Omental fat pad (tissue), 4 donors: Measurements from ENCODE around the gene FAM20C. TPM values are rescaled to one million over a fixed set of nuclear protein-coding genes. Genes with fewer than 3 reads are reported as not detected.

Source experiments
- ATAC-seq: fragments of 150-250 bp; one replicate; pipeline ENCODE4 v1.9.1; 2016; ENCODE audit warnings: mild to moderate bottlenecking, moderate library complexity; ENCODE audit not compliant: low FRiP score
- DNase-seq: peaks from one replicate; pipeline ENCODE4 v3.0.0-alpha.2; 2019; ENCODE audit warnings: low spot score
- total RNA-seq, 4 donors: library from RNA; depleted of rRNA; stranded (reverse); fragments of >200 nt; gene quantifications; one replicate each; pipeline ENCODE4 v1.1.0, GENCODE V29; 2016
- TF ChIP-seq, protein P1 (sequence below), 3 donors: fragments of 450-650 bp; IDR thresholded peaks; one replicate each; pipeline ENCODE4 v1.5.1; 2016 to 2017; ENCODE audit warnings: antibody characterized with exemption in 3 of 3, mild to moderate bottlenecking in 3 of 3, moderate library complexity in 2 of 3

The FAM20C gene
- total RNA-seq, 4 donors from 2014 or later, result 25.5 to 119 (median 35.8) TPM

DNA sequence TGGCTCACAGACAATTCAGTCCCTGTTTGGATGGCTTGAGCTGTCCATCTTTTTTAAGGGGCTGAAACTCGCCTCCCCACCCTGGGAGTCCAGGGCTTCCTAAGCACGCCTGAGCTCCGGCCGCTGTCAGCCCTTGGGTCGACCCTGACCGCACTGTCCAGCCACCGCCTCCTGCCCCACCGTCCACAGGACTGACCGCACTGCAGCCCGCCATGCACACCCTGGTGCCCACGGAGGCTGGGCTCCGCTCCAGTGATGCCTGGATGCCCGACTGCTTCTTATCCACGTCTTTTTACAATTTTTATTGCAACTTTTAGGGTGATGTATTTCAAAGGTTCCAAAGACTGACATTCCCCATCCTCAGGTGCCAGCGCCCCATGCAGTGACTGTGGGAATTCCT is 58.2 kb downstream of the FAM20C start:
- DNase-seq (no peak), ATAC-seq (no peak)
- TF ChIP-seq, protein P1, sequence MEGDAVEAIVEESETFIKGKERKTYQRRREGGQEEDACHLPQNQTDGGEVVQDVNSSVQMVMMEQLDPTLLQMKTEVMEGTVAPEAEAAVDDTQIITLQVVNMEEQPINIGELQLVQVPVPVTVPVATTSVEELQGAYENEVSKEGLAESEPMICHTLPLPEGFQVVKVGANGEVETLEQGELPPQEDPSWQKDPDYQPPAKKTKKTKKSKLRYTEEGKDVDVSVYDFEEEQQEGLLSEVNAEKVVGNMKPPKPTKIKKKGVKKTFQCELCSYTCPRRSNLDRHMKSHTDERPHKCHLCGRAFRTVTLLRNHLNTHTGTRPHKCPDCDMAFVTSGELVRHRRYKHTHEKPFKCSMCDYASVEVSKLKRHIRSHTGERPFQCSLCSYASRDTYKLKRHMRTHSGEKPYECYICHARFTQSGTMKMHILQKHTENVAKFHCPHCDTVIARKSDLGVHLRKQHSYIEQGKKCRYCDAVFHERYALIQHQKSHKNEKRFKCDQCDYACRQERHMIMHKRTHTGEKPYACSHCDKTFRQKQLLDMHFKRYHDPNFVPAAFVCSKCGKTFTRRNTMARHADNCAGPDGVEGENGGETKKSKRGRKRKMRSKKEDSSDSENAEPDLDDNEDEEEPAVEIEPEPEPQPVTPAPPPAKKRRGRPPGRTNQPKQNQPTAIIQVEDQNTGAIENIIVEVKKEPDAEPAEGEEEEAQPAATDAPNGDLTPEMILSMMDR (IDR thresholded peaks at IDR 0.05), result no peak

DNA sequence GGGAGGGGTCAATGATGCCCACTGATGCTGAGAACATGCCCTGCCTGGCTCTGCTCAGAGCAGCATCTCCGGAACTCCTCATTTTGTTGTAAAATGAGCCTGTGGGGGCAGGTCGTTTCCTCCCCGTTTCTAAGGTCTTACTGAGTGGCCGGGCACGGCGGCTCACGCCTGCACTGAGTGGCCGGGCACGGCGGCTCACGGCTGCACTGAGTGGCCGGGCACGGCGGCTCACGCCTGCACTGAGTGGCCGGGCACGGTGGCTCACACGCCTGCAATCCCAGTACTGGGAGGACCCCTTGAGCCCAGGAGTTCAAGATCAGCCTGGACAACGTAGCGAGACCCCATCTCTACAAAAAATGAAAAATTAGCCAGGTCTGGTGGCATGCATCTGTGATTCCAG is 58.6 kb downstream of the FAM20C start:
- ATAC-seq, result no peak

DNA sequence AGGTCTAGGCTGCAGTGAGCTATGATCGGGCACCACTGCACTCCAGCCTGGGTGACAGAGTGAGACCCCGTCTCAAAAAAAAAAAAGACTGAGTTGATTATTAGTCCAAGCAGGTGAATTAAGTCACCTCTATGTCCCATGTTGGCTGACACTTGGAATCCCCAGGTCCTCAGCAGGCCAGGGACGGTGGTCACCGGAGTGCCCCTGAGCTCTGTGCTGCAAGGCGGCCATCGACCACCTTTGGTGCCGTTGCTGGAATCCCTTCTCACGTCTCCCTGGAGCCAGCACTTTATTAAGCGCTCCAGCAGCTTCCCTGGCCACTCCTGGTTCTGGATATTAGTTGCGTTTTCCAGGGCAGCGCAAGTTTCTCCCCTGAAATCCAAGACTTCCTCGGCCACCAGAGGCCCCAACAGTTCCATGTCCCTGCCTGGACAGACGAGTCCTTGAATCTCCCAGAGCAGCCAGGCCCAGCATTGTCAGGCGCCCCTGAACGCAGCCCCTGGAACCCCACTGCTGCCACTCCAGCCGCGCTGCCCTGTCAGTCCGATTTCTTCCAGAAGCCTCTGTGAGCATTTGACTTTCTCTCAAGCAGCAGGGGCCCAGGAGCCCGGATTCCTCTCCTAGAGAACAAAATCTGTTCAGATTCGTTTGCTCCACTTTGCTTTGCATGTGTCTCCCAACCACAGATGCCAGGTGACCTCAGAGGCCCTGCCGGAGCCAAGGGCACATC is 59.2 kb downstream of the FAM20C start:
- DNase-seq (no peak), ATAC-seq (no peak)
- TF ChIP-seq, protein P1 (IDR thresholded peaks at IDR 0.05), result no peak

More for the DNA sequence above, 58.6 kb downstream of the FAM20C start:
- no peak for DNase-seq
- TF ChIP-seq, protein P1 (IDR thresholded peaks at IDR 0.05), result no peak

DNA sequence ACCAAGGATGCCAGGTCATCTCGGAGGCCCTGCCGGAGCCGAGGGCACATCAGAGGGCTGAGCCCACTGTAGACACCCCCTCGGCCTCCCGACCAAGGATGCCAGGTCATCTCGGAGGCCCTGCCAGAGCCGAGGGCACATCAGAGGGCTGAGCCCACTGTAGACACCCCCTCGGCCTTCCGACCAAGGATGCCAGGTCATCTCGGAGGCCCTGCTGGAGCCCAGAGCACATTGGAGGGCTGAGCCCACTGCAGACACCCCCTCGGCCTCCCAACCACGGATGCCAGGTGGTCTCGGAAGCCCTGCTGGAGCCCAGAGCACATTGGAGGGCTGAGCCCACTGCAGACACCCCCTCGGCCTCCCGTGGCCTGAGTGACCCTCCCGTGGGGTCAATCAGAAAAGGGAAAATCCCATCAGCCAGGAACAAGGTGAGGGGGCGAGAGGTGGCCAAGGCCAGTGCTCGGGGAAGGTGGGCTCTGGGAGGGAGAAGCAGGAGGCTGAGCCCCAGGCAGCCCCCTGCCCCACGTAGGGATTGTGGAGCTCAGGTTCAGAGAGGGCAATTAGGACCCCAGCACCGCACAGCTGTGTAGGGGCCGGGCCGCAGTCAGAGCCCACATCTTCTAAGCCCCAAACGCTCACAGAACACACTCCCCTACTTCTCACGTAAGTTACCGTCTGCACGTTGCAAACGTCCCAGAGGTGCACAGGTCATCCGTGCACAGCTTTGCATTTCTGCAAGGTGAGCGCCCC is 60.0 kb downstream of the FAM20C start:
- ATAC-seq, result no peak
- TF ChIP-seq, protein P1 (IDR thresholded peaks at IDR 0.05), result no peak
- no peak for DNase-seq

DNA sequence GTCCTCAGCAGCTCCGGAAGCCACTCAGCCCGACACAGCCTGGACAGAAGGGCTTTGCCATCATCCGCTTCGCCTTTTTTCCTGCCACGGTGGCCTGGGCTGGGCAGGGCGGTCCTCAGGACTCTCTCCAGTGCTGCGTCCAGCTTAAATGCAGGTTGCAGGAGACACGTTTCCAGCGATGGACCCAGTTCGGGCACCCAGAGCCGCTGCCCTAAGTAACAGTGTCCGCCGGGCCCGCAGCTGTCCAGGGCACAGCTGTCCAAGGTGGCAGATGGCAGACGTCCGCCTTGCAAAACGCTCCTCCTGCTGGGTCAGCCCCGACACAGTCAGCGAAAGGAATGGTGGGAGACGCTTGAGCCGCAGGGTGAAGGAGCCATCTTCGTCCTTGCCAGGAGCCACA is 60.6 kb downstream of the FAM20C start:
- no peak for DNase-seq
- TF ChIP-seq, protein P1 (IDR thresholded peaks at IDR 0.05), result no peak
- no peak for ATAC-seq

DNA sequence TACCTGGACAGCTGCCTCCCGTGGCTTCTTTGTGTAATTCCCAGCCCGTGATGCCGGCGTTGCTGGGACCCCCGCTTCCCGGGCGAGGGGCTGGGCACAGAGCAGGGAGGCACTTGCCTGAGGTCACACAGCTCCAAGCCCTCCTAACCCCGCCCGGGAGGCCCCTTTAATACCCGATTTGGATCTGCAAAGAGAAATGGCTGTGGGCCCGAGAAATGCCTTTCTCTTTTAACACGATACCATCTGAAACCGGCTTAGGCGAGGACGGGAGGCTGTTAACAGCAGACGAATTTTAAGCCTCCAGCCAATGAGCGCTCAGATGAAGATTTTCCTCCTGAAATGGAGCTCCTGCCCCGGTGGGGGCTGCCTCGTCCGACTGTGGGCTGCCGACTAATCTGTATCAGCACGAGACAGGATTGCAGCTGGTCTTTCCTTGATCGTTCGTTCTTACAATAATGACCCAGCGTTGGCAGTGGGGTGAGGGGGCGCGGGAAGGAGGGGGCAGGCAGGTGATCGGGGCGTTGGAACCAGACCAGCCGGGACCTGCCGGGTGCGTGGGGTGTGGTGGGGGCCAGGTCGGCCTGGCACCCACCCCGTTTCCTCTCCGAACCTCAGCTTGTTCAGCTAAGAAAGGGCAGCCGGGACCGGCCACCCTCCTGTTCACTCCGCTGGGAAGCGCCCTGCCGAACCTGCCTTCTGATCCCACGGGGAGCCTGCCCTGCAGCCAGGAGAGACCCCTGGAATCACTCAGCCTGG is 61.4 kb downstream of the FAM20C start:
- no peak for DNase-seq
- TF ChIP-seq, protein P1 (IDR thresholded peaks at IDR 0.05), result no peak

More for the DNA sequence above, 61.4 kb downstream of the FAM20C start:
- no peak for ATAC-seq
